ENCODE data around the gene HMOX2. TPM values are rescaled to one million over a fixed set of nuclear protein-coding genes. Genes with fewer than 3 reads are reported as not detected.
A peak's percentile ranks its signal among the peaks of the same experiment; 100 is the strongest.

Gene HMOX2
- total and polyA plus RNA-seq, 2 of the 13 experiments (the other 11 are each of a cell fraction or from before 2014, with no cell fraction given): 60.3 to 70.4 TPM

- TF ChIP-seq, protein P1, sequence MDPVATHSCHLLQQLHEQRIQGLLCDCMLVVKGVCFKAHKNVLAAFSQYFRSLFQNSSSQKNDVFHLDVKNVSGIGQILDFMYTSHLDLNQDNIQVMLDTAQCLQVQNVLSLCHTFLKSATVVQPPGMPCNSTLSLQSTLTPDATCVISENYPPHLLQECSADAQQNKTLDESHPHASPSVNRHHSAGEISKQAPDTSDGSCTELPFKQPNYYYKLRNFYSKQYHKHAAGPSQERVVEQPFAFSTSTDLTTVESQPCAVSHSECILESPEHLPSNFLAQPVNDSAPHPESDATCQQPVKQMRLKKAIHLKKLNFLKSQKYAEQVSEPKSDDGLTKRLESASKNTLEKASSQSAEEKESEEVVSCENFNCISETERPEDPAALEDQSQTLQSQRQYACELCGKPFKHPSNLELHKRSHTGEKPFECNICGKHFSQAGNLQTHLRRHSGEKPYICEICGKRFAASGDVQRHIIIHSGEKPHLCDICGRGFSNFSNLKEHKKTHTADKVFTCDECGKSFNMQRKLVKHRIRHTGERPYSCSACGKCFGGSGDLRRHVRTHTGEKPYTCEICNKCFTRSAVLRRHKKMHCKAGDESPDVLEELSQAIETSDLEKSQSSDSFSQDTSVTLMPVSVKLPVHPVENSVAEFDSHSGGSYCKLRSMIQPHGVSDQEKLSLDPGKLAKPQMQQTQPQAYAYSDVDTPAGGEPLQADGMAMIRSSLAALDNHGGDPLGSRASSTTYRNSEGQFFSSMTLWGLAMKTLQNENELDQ (CRISPR knock-in tag; IDR thresholded peaks at IDR 0.05; ENCODE audit: borderline replicate concordance): peak; percentile 89; the same call in 1 of the 2 replicates
- 0 out of 2 replicates have a peak, but pooled peaks have one; percentile 30 for TF ChIP-seq NR2F6 (IDR thresholded peaks at IDR 0.05)
- TF ChIP-seq NR2F6 (CRISPR knock-in tag; IDR thresholded peaks at IDR 0.05): no peak; the same call in 1 of the 2 replicates
- TF ChIP-seq CCDC6 (CRISPR knock-in tag; IDR thresholded peaks at IDR 0.05): peak; percentile 99
- TF ChIP-seq, protein P2, sequence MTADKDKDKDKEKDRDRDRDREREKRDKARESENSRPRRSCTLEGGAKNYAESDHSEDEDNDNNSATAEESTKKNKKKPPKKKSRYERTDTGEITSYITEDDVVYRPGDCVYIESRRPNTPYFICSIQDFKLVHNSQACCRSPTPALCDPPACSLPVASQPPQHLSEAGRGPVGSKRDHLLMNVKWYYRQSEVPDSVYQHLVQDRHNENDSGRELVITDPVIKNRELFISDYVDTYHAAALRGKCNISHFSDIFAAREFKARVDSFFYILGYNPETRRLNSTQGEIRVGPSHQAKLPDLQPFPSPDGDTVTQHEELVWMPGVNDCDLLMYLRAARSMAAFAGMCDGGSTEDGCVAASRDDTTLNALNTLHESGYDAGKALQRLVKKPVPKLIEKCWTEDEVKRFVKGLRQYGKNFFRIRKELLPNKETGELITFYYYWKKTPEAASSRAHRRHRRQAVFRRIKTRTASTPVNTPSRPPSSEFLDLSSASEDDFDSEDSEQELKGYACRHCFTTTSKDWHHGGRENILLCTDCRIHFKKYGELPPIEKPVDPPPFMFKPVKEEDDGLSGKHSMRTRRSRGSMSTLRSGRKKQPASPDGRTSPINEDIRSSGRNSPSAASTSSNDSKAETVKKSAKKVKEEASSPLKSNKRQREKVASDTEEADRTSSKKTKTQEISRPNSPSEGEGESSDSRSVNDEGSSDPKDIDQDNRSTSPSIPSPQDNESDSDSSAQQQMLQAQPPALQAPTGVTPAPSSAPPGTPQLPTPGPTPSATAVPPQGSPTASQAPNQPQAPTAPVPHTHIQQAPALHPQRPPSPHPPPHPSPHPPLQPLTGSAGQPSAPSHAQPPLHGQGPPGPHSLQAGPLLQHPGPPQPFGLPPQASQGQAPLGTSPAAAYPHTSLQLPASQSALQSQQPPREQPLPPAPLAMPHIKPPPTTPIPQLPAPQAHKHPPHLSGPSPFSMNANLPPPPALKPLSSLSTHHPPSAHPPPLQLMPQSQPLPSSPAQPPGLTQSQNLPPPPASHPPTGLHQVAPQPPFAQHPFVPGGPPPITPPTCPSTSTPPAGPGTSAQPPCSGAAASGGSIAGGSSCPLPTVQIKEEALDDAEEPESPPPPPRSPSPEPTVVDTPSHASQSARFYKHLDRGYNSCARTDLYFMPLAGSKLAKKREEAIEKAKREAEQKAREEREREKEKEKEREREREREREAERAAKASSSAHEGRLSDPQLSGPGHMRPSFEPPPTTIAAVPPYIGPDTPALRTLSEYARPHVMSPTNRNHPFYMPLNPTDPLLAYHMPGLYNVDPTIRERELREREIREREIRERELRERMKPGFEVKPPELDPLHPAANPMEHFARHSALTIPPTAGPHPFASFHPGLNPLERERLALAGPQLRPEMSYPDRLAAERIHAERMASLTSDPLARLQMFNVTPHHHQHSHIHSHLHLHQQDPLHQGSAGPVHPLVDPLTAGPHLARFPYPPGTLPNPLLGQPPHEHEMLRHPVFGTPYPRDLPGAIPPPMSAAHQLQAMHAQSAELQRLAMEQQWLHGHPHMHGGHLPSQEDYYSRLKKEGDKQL (CRISPR knock-in tag; IDR thresholded peaks at IDR 0.05; ENCODE audit: low read depth): peak; percentile 90; the same call in 1 of the 2 replicates
- TF ChIP-seq ZNF724P (CRISPR knock-in tag; IDR thresholded peaks at IDR 0.05; ENCODE audit: borderline replicate concordance): peak; percentile 100
- TF ChIP-seq, protein P3, sequence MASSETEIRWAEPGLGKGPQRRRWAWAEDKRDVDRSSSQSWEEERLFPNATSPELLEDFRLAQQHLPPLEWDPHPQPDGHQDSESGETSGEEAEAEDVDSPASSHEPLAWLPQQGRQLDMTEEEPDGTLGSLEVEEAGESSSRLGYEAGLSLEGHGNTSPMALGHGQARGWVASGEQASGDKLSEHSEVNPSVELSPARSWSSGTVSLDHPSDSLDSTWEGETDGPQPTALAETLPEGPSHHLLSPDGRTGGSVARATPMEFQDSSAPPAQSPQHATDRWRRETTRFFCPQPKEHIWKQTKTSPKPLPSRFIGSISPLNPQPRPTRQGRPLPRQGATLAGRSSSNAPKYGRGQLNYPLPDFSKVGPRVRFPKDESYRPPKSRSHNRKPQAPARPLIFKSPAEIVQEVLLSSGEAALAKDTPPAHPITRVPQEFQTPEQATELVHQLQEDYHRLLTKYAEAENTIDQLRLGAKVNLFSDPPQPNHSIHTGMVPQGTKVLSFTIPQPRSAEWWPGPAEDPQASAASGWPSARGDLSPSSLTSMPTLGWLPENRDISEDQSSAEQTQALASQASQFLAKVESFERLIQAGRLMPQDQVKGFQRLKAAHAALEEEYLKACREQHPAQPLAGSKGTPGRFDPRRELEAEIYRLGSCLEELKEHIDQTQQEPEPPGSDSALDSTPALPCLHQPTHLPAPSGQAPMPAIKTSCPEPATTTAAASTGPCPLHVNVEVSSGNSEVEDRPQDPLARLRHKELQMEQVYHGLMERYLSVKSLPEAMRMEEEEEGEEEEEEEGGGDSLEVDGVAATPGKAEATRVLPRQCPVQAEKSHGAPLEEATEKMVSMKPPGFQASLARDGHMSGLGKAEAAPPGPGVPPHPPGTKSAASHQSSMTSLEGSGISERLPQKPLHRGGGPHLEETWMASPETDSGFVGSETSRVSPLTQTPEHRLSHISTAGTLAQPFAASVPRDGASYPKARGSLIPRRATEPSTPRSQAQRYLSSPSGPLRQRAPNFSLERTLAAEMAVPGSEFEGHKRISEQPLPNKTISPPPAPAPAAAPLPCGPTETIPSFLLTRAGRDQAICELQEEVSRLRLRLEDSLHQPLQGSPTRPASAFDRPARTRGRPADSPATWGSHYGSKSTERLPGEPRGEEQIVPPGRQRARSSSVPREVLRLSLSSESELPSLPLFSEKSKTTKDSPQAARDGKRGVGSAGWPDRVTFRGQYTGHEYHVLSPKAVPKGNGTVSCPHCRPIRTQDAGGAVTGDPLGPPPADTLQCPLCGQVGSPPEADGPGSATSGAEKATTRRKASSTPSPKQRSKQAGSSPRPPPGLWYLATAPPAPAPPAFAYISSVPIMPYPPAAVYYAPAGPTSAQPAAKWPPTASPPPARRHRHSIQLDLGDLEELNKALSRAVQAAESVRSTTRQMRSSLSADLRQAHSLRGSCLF (CRISPR knock-in tag; IDR thresholded peaks at IDR 0.05; ENCODE audit: borderline replicate concordance): peak; percentile 98; the same call in 1 of the 2 replicates
- TF ChIP-seq ZSCAN30 (CRISPR knock-in tag; IDR thresholded peaks at IDR 0.05): peak; percentile 99
- TF ChIP-seq, protein P4, sequence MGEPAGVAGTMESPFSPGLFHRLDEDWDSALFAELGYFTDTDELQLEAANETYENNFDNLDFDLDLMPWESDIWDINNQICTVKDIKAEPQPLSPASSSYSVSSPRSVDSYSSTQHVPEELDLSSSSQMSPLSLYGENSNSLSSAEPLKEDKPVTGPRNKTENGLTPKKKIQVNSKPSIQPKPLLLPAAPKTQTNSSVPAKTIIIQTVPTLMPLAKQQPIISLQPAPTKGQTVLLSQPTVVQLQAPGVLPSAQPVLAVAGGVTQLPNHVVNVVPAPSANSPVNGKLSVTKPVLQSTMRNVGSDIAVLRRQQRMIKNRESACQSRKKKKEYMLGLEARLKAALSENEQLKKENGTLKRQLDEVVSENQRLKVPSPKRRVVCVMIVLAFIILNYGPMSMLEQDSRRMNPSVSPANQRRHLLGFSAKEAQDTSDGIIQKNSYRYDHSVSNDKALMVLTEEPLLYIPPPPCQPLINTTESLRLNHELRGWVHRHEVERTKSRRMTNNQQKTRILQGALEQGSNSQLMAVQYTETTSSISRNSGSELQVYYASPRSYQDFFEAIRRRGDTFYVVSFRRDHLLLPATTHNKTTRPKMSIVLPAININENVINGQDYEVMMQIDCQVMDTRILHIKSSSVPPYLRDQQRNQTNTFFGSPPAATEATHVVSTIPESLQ (CRISPR knock-in tag; conservative IDR thresholded peaks at IDR 0.05): peak; percentile 82; the same call in 1 of the 2 replicates
- peak; percentile 99 for TF ChIP-seq TGIF2 (CRISPR knock-in tag; IDR thresholded peaks at IDR 0.05)
- TF ChIP-seq CBFB (CRISPR knock-in tag; IDR thresholded peaks at IDR 0.05): peak; percentile 79
- peak; percentile 99 for TF ChIP-seq ZNF33B (CRISPR knock-in tag; IDR thresholded peaks at IDR 0.05)
- peak; percentile 99 for TF ChIP-seq SRY (CRISPR knock-in tag; IDR thresholded peaks at IDR 0.05)
These were observed 62.4 kb downstream of the HMOX2 start, which contains the start of gene CDIP1 (continued) for GRCh38 chr16:4538350-4539235.
